ENCODE data around the gene THSD7B.
"Not testable (repeated sequence)": the region's sequence is repeated elsewhere in the genome, so short reads cannot be mapped to it uniquely, and the experiment has no call there.

THSD7B gene

GRCh38 chr2:137261881-137262585 is 496.7 kb downstream of the THSD7B start:
- no peak for DNase-seq

GRCh38 chr2:137262594-137262993 is 497.2 kb downstream of the THSD7B start:
- no peak for DNase-seq

- no peak for DNase-seq
Measured at GRCh38 chr2:137287913-137288639, 522.7 kb downstream of the THSD7B start.

- DNase-seq = no peak
Measured at GRCh38 chr2:137291836-137292570, 526.7 kb downstream of the THSD7B start.

GRCh38 chr2:137298377-137298776 is 533.0 kb downstream of the THSD7B start:
- no peak for DNase-seq

GRCh38 chr2:137300987-137301386 is 535.6 kb downstream of the THSD7B start:
- DNase-seq = no peak

- DNase-seq = no peak
Measured at GRCh38 chr2:137302957-137303356, 537.6 kb downstream of the THSD7B start.

GRCh38 chr2:137316075-137316474 is 550.7 kb downstream of the THSD7B start:
- no peak for DNase-seq

GRCh38 chr2:137321566-137321965 is 556.2 kb downstream of the THSD7B start:
- no peak for DNase-seq

GRCh38 chr2:137331562-137331961 is 566.2 kb downstream of the THSD7B start:
- DNase-seq = not testable (repeated sequence)

GRCh38 chr2:137333386-137334165 is 568.2 kb downstream of the THSD7B start:
- no peak for DNase-seq

- DNase-seq = no peak
Measured at GRCh38 chr2:137336067-137336466, 570.7 kb downstream of the THSD7B start.

- no peak for DNase-seq
Measured at GRCh38 chr2:137339051-137339450, 573.7 kb downstream of the THSD7B start.

GRCh38 chr2:137345994-137346393 is 580.6 kb downstream of the THSD7B start:
- no peak for DNase-seq

- no peak for DNase-seq
Measured at GRCh38 chr2:137348301-137348700, 583.0 kb downstream of the THSD7B start.

- no peak for DNase-seq
Measured at GRCh38 chr2:137357634-137358033, 592.3 kb downstream of the THSD7B start.

- DNase-seq = no peak
Measured at GRCh38 chr2:137367361-137367760, 602.0 kb downstream of the THSD7B start.

- no peak for DNase-seq
Measured at GRCh38 chr2:137369106-137369505, 603.8 kb downstream of the THSD7B start.

- no peak for DNase-seq
Measured at GRCh38 chr2:137379186-137379585, 613.8 kb downstream of the THSD7B start.

GRCh38 chr2:137380610-137381009 is 615.3 kb downstream of the THSD7B start:
- DNase-seq = no peak

GRCh38 chr2:137381731-137382130 is 616.4 kb downstream of the THSD7B start:
- no peak for DNase-seq

- no peak for DNase-seq
Measured at GRCh38 chr2:137383391-137383790, 618.0 kb downstream of the THSD7B start.

- DNase-seq = no peak
Measured at GRCh38 chr2:137387044-137387443, 621.7 kb downstream of the THSD7B start.

Measured in amniotic stem cell (primary cell).